HG02798 (cell line): ENCODE results near the gene HARBI1.
A peak's percentile ranks its signal among the peaks of the same experiment; 100 is the strongest.

Experiments
- ATAC-seq: cut with Tn5 transposase; IDR thresholded peaks from one replicate; pipeline ENCODE4 v1.9.1; 2021; ENCODE audit warnings: mild to moderate bottlenecking; ENCODE audit not compliant: unreplicated experiment, poor library complexity

HARBI1 gene, protein sequence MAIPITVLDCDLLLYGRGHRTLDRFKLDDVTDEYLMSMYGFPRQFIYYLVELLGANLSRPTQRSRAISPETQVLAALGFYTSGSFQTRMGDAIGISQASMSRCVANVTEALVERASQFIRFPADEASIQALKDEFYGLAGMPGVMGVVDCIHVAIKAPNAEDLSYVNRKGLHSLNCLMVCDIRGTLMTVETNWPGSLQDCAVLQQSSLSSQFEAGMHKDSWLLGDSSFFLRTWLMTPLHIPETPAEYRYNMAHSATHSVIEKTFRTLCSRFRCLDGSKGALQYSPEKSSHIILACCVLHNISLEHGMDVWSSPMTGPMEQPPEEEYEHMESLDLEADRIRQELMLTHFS

DNA sequence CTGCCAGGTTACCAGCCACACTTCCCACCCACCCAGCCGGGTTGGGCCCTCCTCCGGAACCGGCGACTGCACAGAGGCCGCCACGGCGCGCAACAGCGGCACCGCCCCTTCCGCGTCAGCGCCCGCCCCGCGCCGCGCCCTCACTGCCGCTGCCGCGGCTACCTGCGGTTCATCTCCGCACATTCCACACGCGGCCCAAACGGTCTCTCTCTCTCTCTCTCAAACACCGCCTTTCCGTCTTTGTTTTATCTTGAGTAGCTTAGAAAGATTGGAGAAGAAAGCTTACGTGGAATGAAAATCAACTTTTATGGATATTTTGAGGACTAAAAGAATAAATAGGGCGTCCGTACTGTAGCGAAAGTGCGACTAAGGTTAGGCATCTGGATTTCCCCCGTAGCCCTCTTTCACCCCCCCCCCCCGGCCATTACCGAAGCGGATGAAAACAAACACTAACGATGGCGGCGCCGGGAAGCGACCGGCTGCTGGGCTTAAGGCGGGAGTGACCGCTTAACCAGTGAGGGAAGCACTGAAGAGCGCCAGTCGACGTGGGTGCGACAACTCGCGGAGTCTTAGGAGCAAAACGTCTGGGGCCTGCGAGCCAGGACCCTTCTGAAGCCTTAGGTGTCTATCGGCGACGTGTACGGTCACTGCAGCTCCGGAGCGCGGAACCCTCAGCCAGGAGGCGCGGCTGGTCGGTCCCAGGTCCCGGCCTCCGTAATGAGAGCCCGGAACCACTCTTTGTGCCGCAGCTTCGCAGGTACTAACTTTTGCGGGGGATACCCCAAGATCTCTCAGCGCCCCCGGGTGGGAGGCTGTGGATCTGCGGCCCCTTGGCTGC lies at the start of gene HARBI1, which contains the start of gene ATG13:
HARBI1 (minus strand) TSS at position 94 of the 838 bp plus-strand sequence. CDS start 990 bp downstream, outside the sequence.
ATG13 (plus strand) TSS at position 420 of the 838 bp plus-strand sequence. CDS start 26,739 bp downstream, outside the sequence.
- peak; percentile 97 for ATAC-seq

DNA sequence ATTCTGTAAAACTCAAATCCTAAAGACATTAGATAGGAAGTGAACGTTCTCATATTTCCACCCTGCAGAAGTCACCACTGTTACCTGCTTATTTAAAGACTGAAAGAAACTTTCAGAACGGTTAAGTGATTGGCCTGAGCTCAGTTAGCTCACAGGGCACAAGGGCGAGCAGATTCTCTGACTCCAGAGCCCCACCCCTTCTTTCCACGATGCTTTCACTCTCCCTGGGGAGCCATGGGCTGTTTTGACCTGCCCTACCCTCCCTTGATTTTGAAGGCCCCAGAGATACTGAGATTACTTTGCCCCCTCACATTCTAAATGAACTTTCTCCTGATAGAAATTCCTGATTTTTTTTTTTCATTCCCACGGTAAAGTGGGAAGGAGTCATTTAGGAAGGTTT lies 49.5 kb upstream of the HARBI1 start:
- ATAC-seq = no peak

DNA sequence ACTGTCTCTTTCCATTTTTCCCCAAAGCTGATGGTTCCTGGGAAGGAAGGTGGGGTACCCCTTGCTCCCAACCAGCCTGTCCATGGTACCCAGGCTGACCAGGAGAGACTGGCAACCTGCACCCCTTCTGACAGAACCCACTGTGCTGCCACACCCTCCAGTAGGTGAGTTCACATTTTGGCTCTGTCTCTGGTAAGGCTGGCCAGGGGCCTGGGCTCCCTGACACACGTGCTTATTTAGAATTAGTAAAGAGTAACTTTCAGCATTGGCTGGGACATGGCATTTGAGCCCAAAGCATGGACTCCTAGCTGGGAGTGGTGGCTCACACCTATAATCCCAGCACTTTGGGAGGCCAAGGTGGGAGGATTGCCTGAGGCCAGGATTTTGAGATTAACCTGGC lies 48.3 kb upstream of the HARBI1 start:
- ATAC-seq = no peak

DNA sequence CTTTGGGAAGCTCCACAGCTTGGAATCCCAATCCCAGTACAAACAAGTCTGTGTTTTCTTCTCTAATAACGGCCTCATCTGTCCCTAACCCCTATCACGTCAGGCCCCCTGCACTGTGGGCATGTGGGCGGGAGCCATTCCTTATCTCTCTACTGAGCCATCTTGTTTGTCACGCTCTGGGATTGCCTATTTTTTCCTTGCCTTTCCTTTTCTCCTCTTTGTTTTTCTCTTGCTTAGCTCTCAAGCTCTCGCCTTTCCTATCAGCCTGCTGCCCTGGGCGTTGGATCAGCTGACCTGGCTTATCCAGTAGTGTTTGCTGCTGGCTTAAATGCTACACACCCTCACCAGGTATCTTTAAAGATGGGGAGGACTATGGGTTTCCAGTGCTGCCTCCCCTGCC lies 47.6 kb upstream of the HARBI1 start:
- ATAC-seq = no peak

DNA sequence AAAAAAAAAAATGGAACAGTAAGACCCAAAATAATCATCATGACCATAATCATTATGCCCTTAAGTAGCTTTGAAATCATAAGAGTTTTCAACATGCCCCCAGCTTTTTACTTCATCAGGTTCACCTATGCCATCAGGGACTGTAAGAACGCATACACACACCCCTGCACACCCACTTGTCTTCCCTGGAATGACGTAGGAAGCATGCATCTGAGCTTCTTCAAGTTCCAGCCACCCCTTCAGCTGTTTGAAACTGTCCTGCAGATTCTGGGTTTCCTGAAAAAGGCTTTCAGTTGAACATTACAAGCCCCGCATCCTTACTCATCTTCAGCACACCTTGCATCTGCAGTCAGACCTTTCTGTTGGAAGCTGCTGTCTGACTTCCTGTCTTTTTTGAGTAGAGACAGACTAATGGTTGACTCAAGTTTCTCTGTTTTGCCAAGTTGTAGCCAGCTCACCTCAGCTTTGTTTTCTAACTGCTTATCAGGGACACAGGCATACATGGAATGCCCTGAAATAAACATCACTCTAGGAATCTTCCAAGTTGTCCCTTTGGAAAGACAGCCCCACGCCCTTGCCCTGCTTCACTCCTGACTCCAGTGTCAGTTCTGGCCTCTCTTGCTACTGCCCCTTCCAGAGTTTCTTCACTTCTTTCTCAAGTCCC lies 46.4 kb upstream of the HARBI1 start:
- ATAC-seq = no peak

DNA sequence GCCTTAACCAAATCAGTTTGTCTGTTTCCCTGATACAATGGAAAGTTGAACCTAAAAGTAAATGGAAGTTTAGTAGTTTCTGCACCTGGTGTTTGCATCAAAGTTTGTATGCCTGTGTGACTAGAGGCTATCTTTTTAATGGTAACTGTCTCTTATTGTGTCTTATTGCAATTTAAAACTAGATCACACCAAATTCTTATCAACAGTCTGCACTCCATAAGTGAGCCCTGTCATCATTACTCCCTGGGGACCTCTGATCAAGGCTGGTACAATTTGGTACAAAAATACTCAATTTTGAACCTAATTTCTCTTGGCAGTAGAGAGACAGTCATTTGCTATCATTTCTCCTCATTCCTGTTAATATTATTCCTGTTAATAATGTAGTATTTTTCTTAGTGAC lies 45.3 kb upstream of the HARBI1 start:
- ATAC-seq = no peak

DNA sequence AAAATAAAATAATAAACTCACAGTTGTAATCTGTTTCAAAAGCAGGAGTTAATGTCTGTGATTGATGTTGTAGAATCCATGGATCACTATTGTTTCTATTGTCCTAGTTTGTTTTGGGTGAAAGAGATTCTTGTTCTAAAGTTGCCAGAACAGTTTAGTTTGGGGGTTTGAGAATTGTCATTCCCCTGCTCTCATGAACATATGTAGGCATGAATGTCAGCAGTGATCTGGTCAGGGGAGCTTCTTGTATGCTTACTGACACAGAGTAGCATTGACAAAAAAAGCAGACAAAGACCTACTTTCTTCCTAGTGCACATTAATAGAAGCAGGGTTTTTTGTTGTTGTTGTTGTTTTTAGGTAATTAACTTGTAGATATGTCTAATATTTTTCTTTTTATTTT lies 44.8 kb upstream of the HARBI1 start:
- no peak for ATAC-seq

DNA sequence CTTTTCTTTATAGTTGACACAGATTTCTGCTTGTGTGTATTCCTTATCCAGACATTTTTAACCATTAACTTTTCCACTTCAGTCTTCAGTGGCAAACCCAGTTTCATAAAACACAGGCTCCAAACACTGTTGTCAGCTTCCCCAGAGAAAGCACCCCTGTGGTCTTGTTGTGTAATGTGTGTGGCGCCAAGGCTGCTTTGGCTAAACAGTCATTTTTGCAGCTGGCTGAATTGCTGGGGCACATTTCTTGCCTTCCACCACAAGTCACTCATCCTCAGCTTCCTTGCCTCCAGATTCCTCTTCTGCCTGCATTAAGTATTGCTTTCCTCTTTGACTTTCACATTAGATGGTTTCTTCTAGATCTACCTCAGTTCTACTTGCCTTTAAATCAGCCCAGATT lies 42.9 kb upstream of the HARBI1 start:
- ATAC-seq = no peak

DNA sequence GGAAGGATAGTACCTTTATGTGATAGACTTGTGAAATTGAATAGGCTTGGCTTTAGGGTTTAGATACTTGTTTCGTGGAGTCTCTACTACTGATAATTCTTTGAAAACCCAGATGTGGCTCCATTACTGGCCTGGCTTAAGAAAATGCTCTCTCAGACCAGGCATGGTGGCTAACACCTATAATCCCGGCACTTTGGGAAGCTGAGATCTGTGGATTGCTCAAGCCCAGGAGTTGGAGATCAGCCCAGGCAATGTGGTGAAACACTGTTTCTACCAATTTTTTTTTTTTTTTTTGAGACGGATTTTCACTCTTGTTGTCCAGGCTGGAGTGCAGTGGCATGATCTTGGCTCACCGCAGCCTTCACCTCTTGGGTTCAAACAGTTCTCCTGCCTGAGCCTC lies 41.2 kb upstream of the HARBI1 start:
- ATAC-seq = no peak

DNA sequence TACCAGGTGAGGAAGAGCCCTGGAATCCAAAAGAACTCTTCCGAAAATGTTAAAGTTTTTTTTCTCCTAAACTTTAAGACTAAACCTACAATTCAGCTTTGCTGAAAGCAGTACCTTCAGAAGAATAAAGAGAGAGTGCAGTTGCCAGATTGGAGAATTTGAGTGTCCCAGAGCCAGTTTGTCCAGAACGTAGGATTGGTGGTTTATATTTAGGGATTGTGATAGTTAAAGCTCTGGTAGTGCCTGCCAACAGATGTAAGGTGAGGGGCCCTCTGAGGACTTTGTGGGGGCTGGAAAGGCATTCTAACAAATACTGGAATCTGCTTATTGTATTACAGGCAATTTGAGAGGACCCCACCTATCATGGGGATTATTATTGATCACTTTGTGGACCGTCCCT lies 40.2 kb upstream of the HARBI1 start:
- no peak for ATAC-seq

DNA sequence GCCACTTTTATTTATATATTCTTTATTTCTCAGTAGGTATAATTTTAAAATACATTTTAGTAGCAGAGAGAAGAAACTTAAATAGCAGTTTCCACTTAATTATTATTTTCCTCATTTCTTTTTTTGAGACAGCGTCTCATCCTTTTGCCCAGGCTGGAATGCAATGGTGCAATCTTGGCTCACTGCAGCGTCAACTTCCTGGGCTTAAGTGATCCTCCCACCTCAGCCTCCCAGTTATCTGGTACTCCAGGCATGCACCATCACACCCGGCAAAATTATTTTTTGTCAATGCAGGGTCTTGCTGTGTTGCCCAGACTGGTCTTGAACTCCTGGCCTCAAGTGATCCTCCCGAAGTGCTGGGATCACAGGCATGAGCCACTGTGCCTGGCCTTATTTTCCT lies 38.6 kb upstream of the HARBI1 start:
- ATAC-seq = no peak

DNA sequence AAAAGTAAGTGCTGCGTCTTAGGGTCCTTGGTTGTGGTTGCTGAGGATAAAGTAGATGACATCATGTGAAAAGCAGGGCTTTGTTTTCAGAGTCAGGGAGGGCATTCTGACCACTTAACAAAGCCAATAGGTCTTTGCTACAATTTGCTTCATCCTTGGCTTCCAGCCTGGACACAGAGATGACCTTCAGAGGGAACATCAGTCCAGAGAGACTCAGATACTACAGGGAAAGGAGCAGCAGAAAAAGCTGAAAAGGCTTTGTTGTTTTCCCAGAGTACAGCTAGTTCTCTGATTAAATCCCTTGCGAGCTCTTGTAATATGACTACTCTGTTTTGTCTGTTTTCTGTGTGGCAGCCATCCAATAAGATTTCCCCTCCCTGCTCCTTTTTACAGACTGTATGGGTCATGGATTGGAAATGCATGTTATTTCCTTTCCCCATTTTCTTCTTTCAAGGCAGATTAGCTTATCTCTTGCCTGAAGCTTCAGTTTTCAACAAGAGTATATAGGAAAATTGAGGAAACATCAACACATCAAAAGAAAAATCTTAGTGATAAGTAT lies 32.2 kb upstream of the HARBI1 start:
- no peak for ATAC-seq

DNA sequence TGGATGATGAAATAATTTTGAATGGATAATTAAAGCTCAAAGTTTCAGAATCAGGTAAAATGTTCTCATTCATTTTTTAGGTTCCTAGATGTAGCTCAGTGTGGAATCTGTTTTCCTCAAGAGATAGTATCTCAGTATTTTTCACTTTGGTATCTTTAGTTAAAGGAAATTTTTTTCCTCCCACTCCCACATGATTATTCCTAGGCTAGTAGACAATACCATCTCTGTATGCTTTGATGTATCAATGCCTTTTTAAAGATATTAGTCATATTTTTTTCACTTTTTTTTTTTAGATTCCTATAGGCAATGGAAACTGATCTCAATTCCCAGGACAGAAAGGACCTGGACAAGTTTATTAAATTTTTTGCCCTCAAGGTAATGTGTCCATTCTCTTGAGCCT lies 27.0 kb upstream of the HARBI1 start:
- no peak for ATAC-seq

DNA sequence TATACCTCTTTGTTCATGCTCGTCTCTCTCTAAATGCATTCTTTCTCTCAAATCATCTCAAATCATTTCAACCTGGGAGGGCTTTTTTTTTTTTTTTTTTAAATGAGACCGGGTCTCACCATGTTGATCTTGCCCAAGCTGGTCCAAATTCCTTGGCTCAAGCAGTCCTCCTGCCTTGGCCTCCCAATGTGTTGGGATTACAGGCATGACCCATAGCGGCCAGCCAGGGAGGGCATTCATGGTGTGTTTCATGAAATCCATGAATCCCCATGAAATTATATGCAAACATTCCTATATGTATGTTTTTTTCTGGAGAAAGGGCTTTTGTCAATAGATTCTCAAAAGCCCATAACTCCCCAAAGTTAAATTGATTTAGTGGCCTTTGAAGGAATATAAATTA lies 26.5 kb upstream of the HARBI1 start:
- ATAC-seq = no peak

DNA sequence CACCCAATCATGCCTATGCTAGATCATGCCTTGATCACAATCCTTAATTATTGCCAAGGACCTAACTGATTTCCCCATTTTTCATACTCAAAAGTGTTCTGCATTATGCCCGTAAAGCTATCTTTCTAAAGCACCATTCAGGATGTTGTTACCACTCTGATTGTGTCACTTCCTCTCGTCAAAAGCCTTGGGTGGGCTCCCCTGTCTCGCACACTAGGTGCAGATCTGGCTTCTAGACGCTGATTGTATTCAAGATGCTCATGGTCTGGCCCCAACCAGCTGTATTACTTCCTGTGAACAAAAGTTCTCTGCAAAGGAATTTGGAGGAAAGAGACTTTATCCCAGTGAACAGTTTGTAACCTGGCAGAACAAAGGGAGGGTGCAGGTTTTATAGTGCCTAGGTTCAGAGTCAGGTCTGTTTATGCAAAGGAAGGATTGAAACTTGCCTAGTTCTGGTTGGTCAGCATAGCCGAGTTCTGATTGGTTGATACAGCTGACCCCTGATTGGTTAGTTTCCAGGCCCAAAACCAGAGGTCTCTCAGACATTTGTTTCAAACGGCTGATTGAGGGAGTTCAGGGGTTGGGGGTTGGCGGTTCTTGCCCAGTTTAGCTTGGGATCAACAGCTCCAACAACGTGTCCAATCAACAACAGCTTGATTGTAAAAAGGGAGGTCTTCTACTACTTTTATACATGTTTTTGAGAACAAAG lies 25.8 kb upstream of the HARBI1 start:
- ATAC-seq = no peak

DNA sequence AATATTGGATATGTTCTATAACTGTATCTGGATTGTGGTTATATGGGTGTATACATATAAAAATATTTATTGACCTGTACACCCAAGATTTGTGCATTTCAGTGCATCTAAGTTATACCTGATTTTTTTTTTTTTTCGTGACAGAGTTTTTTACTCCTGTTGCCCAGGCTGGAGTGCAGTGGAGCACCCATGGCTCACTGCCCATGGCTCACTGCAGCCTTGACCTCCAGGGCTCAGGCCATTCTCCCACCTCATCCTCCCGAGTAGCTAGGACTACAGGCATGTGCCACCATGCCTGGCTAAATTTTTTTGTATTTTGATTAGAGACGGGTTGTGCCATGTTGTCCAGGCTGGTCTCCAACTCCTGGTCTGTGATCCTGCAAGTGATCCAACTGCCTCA lies 24.6 kb upstream of the HARBI1 start:
- ATAC-seq = no peak

DNA sequence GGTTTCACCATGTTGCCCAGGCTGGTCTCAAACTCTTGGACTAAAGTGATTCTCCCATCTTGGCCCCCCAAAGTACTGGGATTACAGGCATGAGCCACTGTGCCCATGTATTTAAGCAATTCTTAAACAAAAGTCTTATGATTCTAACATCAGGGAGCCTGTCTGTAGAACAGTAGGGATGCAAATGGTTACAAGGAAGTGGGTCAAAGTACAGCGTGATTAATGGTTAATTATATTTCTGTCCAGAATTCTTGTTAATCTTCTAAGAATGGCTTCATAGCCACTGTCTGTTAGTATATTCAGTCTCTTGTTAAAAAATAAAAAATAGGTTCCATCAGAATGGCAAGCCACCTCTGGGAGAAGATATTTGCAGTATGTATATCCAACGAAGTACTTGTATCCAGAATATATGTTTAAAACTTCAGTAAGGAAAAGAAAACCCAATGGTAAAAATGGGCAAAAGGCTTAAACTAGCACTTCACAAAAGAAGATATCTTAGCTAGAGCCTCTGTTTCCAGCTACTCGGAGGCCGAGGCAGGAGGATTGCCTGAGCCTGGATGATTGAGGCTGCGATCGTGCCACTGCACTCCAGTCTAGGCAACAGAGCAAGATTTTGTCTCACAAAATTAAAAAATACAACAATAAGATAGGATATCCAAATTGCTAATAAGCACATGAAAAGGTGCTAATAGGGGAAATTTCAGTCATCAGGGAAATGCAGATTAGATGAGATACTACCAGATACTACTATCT lies 23.2 kb upstream of the HARBI1 start:
- ATAC-seq = no peak

DNA sequence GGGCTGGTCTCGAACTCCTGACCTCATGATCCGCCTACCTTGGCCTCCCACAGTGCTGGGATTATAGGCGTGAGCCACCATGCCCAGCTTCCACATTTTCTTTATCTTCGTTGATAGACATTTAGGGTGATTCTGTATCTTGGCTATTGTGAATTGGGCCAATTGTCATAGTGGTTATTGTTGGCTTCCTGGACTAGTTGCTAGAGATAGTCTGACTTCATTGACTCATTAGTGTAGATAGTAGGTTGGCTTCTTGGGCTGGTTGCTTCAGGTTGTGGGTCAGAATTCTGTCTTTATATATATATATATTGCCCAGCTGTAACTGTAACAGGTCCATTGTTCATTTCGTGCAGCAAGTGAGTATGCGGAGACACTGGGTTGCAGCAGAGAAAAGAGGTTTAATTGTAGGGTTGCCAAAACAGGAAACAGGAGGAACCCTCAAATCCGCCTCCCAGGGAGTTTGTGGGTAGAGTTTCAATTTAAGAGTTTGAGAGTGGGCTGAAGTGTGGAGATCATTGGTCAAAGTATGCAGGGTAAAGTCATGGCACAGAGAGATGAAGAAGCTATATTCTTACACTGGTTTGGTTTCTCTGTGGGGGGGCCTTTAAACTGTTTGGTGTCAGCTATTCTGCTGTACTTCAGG lies 22.3 kb upstream of the HARBI1 start:
- no peak for ATAC-seq

DNA sequence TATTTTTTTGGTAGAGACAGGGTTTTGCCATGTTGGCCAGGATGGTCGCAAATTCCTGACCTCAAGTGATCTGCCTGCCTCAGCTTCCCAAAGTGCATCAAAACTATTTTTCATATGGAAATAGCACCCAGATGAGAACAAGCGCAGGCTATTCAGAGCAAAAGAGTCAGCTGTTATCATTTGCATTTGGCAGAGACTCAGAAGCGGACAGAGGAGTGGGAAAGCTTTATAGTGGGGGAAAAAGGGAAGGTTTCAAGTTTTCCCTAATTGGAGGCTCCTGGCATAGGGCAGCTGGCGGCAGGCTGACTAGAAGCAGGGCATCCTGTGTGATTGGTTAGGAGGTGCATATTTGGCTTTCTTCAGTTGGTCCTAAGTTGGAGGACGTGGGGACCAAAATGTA lies 20.5 kb upstream of the HARBI1 start:
- no peak for ATAC-seq
